ENCODE data around the gene AGMAT. TPM values are rescaled to one million over a fixed set of nuclear protein-coding genes. Genes with fewer than 3 reads are reported as not detected.

Gene AGMAT
- polyA plus RNA-seq, 3 donors: not detected

DNA sequence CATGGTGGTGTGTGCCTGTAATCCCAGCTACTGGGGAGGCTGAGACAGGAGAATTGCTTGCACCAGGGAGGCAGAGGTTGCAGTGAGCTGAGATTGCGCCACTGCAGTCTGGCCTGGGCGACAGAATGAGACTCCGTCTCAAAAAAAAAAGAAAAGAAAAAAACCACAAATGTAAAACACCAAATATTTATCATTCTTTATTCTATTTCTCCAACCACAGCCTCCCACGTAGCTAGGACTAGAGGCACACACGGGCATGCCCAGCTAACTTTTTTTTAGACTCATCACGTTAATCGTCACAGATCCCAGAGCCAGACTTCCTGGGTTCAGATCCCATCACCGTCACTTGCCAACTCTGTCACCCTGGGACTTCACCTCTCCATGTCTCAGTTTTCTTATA, 44.7 kb downstream of the AGMAT start:
- Histone ChIP-seq H3K9me3 (replicated peaks in 1 of 2; ENCODE audit: control insufficient read depth in 1 of 2, insufficient read depth in 1 of 2, low read length in 2 of 2) (no peaks in the 10 kb centered on the region), H2AFZ (ENCODE audit: insufficient read depth, low read depth, low read length, poor library complexity, severe bottlenecking) (no peak overlapping the region), H3K4me1 (ENCODE audit: control insufficient read depth in 1 of 2, insufficient read depth in 2 of 2, low read length in 2 of 2) (no peaks in the 10 kb centered on the region), H3K4me2 (replicated peaks; ENCODE audit: extremely low read depth, low read length, poor library complexity, severe bottlenecking) (no peak overlapping the region), H3K4me3 (replicated peaks in 1 of 3; ENCODE audit: low read depth in 2 of 3, low read length in 3 of 3) (no peak overlapping the region), H3K27me3 (ENCODE audit: control insufficient read depth in 2 of 2, insufficient read depth in 2 of 2, low read length in 2 of 2) (no peaks in the 10 kb centered on the region), H3K27ac (ENCODE audit: low read depth in 1 of 2, low read length in 2 of 2) (no peak overlapping the region), H4K20me1 (ENCODE audit: insufficient read depth, low read length) (no peaks in the 10 kb centered on the region), H3K79me2 (ENCODE audit: insufficient read depth, low read length) (no peaks in the 10 kb centered on the region), H3K36me3 (replicated peaks in 1 of 2; ENCODE audit: control insufficient read depth in 1 of 2, insufficient read depth in 2 of 2, low read length in 2 of 2) (peaks cover 74 to 95% of the 10 kb centered on the region in 2 donors), H3K9ac (ENCODE audit: insufficient read depth, low read length, poor library complexity, severe bottlenecking) (no peak overlapping the region)
- no peak for DNase-seq
- intact Hi-C loops (cut with micrococcal nuclease): no loop called here
- no peaks in the 10 kb centered on the region for H3K27me3 Mint-ChIP-seq (ENCODE audit: low read depth in 3 of 3)
- H3K9me3 Mint-ChIP-seq: no peaks in the 10 kb centered on the region
- TF ChIP-seq, protein P1, sequence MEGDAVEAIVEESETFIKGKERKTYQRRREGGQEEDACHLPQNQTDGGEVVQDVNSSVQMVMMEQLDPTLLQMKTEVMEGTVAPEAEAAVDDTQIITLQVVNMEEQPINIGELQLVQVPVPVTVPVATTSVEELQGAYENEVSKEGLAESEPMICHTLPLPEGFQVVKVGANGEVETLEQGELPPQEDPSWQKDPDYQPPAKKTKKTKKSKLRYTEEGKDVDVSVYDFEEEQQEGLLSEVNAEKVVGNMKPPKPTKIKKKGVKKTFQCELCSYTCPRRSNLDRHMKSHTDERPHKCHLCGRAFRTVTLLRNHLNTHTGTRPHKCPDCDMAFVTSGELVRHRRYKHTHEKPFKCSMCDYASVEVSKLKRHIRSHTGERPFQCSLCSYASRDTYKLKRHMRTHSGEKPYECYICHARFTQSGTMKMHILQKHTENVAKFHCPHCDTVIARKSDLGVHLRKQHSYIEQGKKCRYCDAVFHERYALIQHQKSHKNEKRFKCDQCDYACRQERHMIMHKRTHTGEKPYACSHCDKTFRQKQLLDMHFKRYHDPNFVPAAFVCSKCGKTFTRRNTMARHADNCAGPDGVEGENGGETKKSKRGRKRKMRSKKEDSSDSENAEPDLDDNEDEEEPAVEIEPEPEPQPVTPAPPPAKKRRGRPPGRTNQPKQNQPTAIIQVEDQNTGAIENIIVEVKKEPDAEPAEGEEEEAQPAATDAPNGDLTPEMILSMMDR (IDR thresholded peaks at IDR 0.05): no peak
- WGBS (ENCODE audit: insufficient coverage): 87% methylated on average over 4 of the region's 8 CpGs
- H3K27ac Mint-ChIP-seq: peak overlapping the region in 1 of 7 donors; percentile 69
- peaks cover 66 to 87% of the 10 kb centered on the region in 2 donors for H3K36me3 Mint-ChIP-seq
- H3K4me3 Mint-ChIP-seq: no peak overlapping the region
- no peaks in the 10 kb centered on the region for H3K4me1 Mint-ChIP-seq

DNA sequence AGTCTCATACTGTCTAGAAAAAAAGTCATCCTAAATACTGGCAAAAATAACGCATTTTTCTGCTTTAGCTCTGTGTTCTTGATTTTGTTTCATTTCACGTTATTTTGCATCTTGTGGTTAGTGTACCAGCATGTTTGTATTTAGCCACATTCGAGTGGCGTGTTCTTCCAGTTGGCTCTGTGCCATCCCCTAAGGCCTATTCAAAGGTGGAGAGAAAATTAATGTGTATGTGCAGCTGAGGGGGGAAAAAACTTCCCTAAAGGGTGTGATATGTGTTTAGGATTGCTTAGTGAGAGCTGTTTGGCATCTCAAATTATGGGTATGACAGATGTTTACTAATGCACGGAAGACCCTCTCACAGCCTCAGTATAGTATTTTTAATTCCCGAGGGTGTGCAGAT, 46.1 kb downstream of the AGMAT start:
- intact Hi-C loops (cut with micrococcal nuclease): no loop called here
- TF ChIP-seq, protein P1 (IDR thresholded peaks at IDR 0.05): no peak
- no CpG with 5 or more reads among the region's 6 CpGs for WGBS (ENCODE audit: insufficient coverage)
- Histone ChIP-seq H3K4me1 (ENCODE audit: control insufficient read depth in 1 of 2, insufficient read depth in 2 of 2, low read length in 2 of 2) (no peaks in the 10 kb centered on the region), H2AFZ (ENCODE audit: insufficient read depth, low read depth, low read length, poor library complexity, severe bottlenecking) (no peak overlapping the region), H3K27me3 (ENCODE audit: control insufficient read depth in 2 of 2, insufficient read depth in 2 of 2, low read length in 2 of 2) (no peaks in the 10 kb centered on the region), H3K4me2 (replicated peaks; ENCODE audit: extremely low read depth, low read length, poor library complexity, severe bottlenecking) (no peak overlapping the region), H3K79me2 (ENCODE audit: insufficient read depth, low read length) (no peaks in the 10 kb centered on the region), H3K9me3 (replicated peaks in 1 of 2; ENCODE audit: control insufficient read depth in 1 of 2, insufficient read depth in 1 of 2, low read length in 2 of 2) (no peaks in the 10 kb centered on the region), H3K36me3 (replicated peaks in 1 of 2; ENCODE audit: control insufficient read depth in 1 of 2, insufficient read depth in 2 of 2, low read length in 2 of 2) (peaks cover 70 to 95% of the 10 kb centered on the region in 2 donors), H3K9ac (ENCODE audit: insufficient read depth, low read length, poor library complexity, severe bottlenecking) (no peak overlapping the region), H3K4me3 (replicated peaks in 1 of 3; ENCODE audit: low read depth in 2 of 3, low read length in 3 of 3) (no peak overlapping the region), H4K20me1 (ENCODE audit: insufficient read depth, low read length) (no peaks in the 10 kb centered on the region), H3K27ac (ENCODE audit: low read depth in 1 of 2, low read length in 2 of 2) (no peak overlapping the region)
- Mint-ChIP-seq H3K27ac (no peak overlapping the region), H3K36me3 (peaks cover 64 to 79% of the 10 kb centered on the region in 2 donors), H3K4me3 (no peak overlapping the region), H3K4me1 (no peaks in the 10 kb centered on the region), H3K27me3 (ENCODE audit: low read depth in 3 of 3) (no peaks in the 10 kb centered on the region), H3K9me3 (no peaks in the 10 kb centered on the region)
- DNase-seq: no peak

Measured in CD14-positive monocyte (primary cell).